Mesendoderm (in vitro differentiated cells): Measurements from ENCODE around the gene EDAR.

Experiments
- DNase-seq: peaks from one replicate; pipeline ENCODE4 v3.0.0; 2013
- H2AK5ac ChIP-seq: 2 replicates; pipeline ENCODE4 v1.6.1; 2013; ENCODE audit warnings: low read length, inconsistent platforms
- H2BK120ac ChIP-seq: 2 replicates; pipeline ENCODE4 v1.6.1; 2013; ENCODE audit warnings: low read depth, mild to moderate bottlenecking, low read length, moderate library complexity, mixed read lengths
- H2BK15ac ChIP-seq: replicated peaks from 2 replicates; pipeline ENCODE4 v1.6.1; 2013; ENCODE audit warnings: low read depth, mild to moderate bottlenecking, moderate library complexity
- H2BK5ac ChIP-seq: 2 replicates; pipeline ENCODE4 v1.6.1; 2013; ENCODE audit warnings: low read length, inconsistent platforms
- H3K18ac ChIP-seq: 2 replicates; pipeline ENCODE4 v1.6.1; 2013; ENCODE audit warnings: mild to moderate bottlenecking, low read length, mixed read lengths
- H3K23ac ChIP-seq: one replicate; pipeline ENCODE4 v1.6.1; 2013; ENCODE audit warnings: low read length
- H3K27ac ChIP-seq: 2 replicates; pipeline ENCODE4 v1.5.1; 2013; ENCODE audit warnings: low read depth, mild to moderate bottlenecking, inconsistent platforms, low read length, moderate library complexity
- H3K27me3 ChIP-seq: 2 replicates; pipeline ENCODE4 v1.6.1; 2013; ENCODE audit warnings: low read length, control low read depth, mild to moderate bottlenecking, inconsistent platforms; ENCODE audit not compliant: insufficient read depth, poor library complexity
- H3K36me3 ChIP-seq: 2 replicates; pipeline ENCODE4 v1.6.1; 2013; ENCODE audit warnings: low read length, inconsistent platforms; ENCODE audit not compliant: control insufficient read depth, insufficient read depth
- H3K4ac ChIP-seq: one replicate; pipeline ENCODE4 v1.6.1; 2013; ENCODE audit warnings: low read depth, mild to moderate bottlenecking, low read length, moderate library complexity
- H3K4me1 ChIP-seq: 2 replicates; pipeline ENCODE4 v1.6.1; 2013; ENCODE audit warnings: low read depth, low read length, inconsistent platforms; ENCODE audit not compliant: control insufficient read depth
- H3K4me2 ChIP-seq: 2 replicates; pipeline ENCODE4 v1.6.1; 2013; ENCODE audit warnings: low read length
- H3K4me3 ChIP-seq: 2 replicates; pipeline ENCODE4 v1.5.1; 2013; ENCODE audit warnings: mild to moderate bottlenecking, low read length
- H3K56ac ChIP-seq: one replicate; pipeline ENCODE4 v1.6.1; 2013; ENCODE audit warnings: low read length
- H3K79me1 ChIP-seq: 2 replicates; pipeline ENCODE4 v1.6.1; 2013; ENCODE audit warnings: low read length, inconsistent platforms
- H3K79me2 ChIP-seq: 2 replicates; pipeline ENCODE4 v1.6.1; 2013; ENCODE audit warnings: mild to moderate bottlenecking, low read length; ENCODE audit not compliant: control insufficient read depth, insufficient read depth
- H3K9ac ChIP-seq: 2 replicates; pipeline ENCODE4 v1.6.1; 2013; ENCODE audit warnings: low read length, inconsistent platforms
- H4K5ac ChIP-seq: one replicate; pipeline ENCODE4 v1.6.1; 2013; ENCODE audit warnings: low read length
- H4K8ac ChIP-seq: one replicate; pipeline ENCODE4 v1.6.1; 2013; ENCODE audit warnings: low read depth, mild to moderate bottlenecking, control low read depth, low read length, moderate library complexity
- WGBS: extraction: QIAGEN DNeasy Blood & Tissue Kit; methylation state at CpG from one replicate; pipeline ENCODE4 v1.1.7; 2013; ENCODE audit warnings: low lambda C conversion rate, missing lambda C conversion rate; ENCODE audit not compliant: insufficient coverage; ENCODE audit errors: extremely low coverage; 5-methylcytosine and 5-hydroxymethylcytosine counted together

EDAR gene

DNA sequence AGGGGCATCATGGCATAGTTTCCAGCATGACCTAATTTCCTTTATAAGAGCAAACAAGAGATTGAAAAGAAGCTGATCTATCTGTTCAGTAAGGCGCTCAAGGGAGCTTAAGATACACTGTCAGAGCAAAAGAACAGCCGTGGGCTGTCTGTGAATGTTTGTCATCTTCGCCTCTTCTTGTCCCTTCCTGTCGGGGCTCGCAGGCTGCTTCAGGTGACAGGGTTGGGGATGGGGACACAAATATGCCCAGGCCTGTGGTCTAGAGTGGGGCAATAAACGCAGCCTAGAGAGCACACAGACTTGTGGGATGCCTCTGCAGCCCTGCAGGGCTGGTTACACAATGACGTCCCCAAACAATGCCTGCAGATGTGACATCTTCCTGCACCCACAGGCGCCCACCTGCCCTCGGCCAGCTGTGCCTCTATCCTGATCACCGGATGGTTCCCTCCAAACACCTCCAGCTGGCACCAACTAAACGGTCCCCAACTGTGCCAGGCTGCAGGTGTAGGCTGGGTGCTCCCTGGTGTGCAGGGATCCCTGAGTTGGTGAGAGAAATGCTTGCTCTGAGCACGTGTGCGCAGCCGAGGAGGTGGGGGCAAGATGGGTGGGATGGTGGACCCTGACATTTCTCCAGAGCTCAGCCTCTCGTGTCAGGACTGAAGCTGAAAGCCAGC, 72.8 kb downstream of the EDAR start:
- WGBS = no CpG with 5 or more reads among the region's 15 CpGs
- Histone ChIP-seq H3K9ac (no peak overlapping the region), H3K79me2 (no peaks in the 10 kb centered on the region), H3K23ac (no peak overlapping the region), H2BK15ac (no peak overlapping the region), H3K27ac (no peak overlapping the region), H2AK5ac (no peak overlapping the region), H2BK120ac (no peak overlapping the region), H3K4me3 (no peak overlapping the region), H3K56ac (no peak overlapping the region), H3K27me3 (no peaks in the 10 kb centered on the region), H2BK5ac (no peak overlapping the region), H3K79me1 (no peaks in the 10 kb centered on the region), H3K4ac (no peak overlapping the region), H4K8ac (no peak overlapping the region), H3K4me1 (no peaks in the 10 kb centered on the region), H3K4me2 (no peak overlapping the region), H3K36me3 (no peaks in the 10 kb centered on the region), H4K5ac (no peak overlapping the region), H3K18ac (no peak overlapping the region)
- no peak for DNase-seq

DNA sequence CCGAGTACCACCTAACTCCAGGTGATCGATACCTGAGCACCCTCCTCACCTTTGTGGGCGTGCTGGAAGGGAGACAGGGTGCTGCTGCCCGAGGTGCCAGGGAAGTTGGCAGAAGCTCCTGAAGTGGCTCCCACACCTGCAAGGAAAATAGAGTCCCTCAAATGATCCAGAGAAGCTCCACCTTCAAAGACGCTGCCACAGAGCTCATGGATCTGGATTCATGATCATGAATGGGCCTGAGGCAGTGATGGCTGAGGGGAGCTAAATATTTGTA, 76.5 kb downstream of the EDAR start:
- no peak for DNase-seq
- Histone ChIP-seq H3K23ac (no peak overlapping the region), H4K8ac (no peak overlapping the region), H2BK15ac (no peak overlapping the region), H3K79me2 (no peaks in the 10 kb centered on the region), H3K79me1 (no peaks in the 10 kb centered on the region), H3K27me3 (no peaks in the 10 kb centered on the region), H3K4me2 (no peak overlapping the region), H2BK120ac (no peak overlapping the region), H3K9ac (no peak overlapping the region), H3K36me3 (no peaks in the 10 kb centered on the region), H2AK5ac (no peak overlapping the region), H3K4me3 (no peak overlapping the region), H3K27ac (no peak overlapping the region), H3K4ac (no peak overlapping the region), H2BK5ac (no peak overlapping the region), H3K18ac (no peak overlapping the region), H4K5ac (no peak overlapping the region), H3K56ac (no peak overlapping the region), H3K4me1 (no peaks in the 10 kb centered on the region)
- no CpG with 5 or more reads among the region's 5 CpGs for WGBS

- Histone ChIP-seq H3K18ac (no peak overlapping the region), H3K4ac (no peak overlapping the region), H3K36me3 (no peaks in the 10 kb centered on the region), H3K23ac (no peak overlapping the region), H2BK120ac (no peak overlapping the region), H4K8ac (no peak overlapping the region), H4K5ac (no peak overlapping the region), H3K4me1 (no peaks in the 10 kb centered on the region), H3K4me3 (no peak overlapping the region), H3K27me3 (no peaks in the 10 kb centered on the region), H3K56ac (no peak overlapping the region), H2BK15ac (no peak overlapping the region), H3K79me1 (no peaks in the 10 kb centered on the region), H2BK5ac (no peak overlapping the region), H2AK5ac (no peak overlapping the region), H3K79me2 (no peaks in the 10 kb centered on the region), H3K9ac (no peak overlapping the region), H3K27ac (no peak overlapping the region), H3K4me2 (no peak overlapping the region)
- no peak for DNase-seq
- no CpG with 5 or more reads among the region's 21 CpGs for WGBS
Observed at GRCh38 chr2:108911807-108912628, 77.0 kb downstream of the EDAR start.

DNA sequence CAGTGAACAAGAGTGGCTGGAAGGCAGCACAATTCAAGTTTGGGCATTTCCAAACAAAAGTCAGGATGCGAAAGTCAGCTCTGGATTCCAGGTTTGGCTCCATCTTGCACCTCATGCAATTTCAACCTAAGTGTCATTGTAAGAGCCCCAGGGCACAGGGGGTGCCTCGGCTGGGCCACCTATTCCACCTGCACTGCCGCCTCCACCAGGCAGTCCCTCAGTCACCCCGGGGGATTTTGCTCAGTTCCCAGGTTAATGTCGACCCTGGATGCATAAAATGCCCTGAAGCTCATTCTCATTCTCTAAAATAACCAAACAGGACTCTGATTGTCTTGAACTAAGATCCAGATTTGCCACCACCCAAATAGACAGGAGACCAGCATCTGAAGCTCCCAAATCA, 77.6 kb downstream of the EDAR start:
- no CpG with 5 or more reads among the region's 5 CpGs for WGBS
- no peaks in the 10 kb centered on the region for H3K79me1 ChIP-seq
- no peak overlapping the region for H4K8ac ChIP-seq
- no peak overlapping the region for H3K9ac ChIP-seq
- H4K5ac ChIP-seq = no peak overlapping the region
- no peak overlapping the region for H2AK5ac ChIP-seq
- no peak overlapping the region for H3K56ac ChIP-seq
- H3K18ac ChIP-seq = no peak overlapping the region
- no peak for DNase-seq
- no peak overlapping the region for H2BK5ac ChIP-seq
- H3K4me3 ChIP-seq = no peak overlapping the region
- H3K27ac ChIP-seq = no peak overlapping the region
- no peaks in the 10 kb centered on the region for H3K79me2 ChIP-seq
- no peak overlapping the region for H2BK120ac ChIP-seq
- H3K27me3 ChIP-seq = no peaks in the 10 kb centered on the region
- no peak overlapping the region for H2BK15ac ChIP-seq
- H3K4me1 ChIP-seq = no peaks in the 10 kb centered on the region
- H3K4me2 ChIP-seq = no peak overlapping the region
- H3K23ac ChIP-seq = no peak overlapping the region
- no peak overlapping the region for H3K4ac ChIP-seq
- no peaks in the 10 kb centered on the region for H3K36me3 ChIP-seq

GRCh38 chr2:108910541-108911396, 78.3 kb downstream of the EDAR start:
- Histone ChIP-seq H2BK120ac (no peak overlapping the region), H3K23ac (no peak overlapping the region)

More at GRCh38 chr2:108910541-108911396, 78.3 kb downstream of the EDAR start:
- H3K4me1 ChIP-seq = no peaks in the 10 kb centered on the region
- H2BK15ac ChIP-seq = no peak overlapping the region
- no peak overlapping the region for H3K18ac ChIP-seq
- no peak overlapping the region for H2BK5ac ChIP-seq
- no peaks in the 10 kb centered on the region for H3K36me3 ChIP-seq
- no peak overlapping the region for H3K4me2 ChIP-seq
- H4K8ac ChIP-seq = no peak overlapping the region
- no peak for DNase-seq
- no peak overlapping the region for H3K9ac ChIP-seq
- no peak overlapping the region for H3K27ac ChIP-seq
- WGBS = no CpG with 5 or more reads among the region's 20 CpGs
- no peaks in the 10 kb centered on the region for H3K79me2 ChIP-seq
- H3K79me1 ChIP-seq = no peaks in the 10 kb centered on the region
- H4K5ac ChIP-seq = no peak overlapping the region
- no peak overlapping the region for H3K4ac ChIP-seq
- no peak overlapping the region for H3K56ac ChIP-seq
- H2AK5ac ChIP-seq = no peak overlapping the region
- H3K27me3 ChIP-seq = no peaks in the 10 kb centered on the region
- no peak overlapping the region for H3K4me3 ChIP-seq
